ENCODE results near the gene SNRPN.
"Not testable (repeated sequence)": the region's sequence is repeated elsewhere in the genome, so short reads cannot be mapped to it uniquely, and the experiment has no call there.

Gene SNRPN

DNA sequence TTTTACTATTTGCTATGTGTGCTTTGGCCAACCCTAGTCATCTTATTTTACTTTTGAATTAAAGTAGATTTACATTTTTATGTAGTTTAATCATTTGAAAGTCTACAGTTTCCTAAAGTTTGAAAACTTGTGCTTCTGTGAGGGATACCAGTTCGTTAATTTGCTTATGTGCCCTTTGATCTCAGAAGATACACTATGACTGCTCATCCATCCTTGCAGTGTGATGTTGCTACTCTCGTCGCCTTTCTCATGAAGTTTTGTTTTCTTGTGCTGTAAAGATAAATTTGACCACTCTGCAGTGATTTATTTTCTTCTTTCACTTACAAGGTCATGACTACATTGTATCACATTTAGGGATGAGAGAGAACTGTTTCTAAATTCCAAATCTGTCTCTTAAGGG, 16.3 kb downstream of the SNRPN start:
- no peak for DNase-seq (ENCODE audit: low read depth in 3 of 3)

DNA sequence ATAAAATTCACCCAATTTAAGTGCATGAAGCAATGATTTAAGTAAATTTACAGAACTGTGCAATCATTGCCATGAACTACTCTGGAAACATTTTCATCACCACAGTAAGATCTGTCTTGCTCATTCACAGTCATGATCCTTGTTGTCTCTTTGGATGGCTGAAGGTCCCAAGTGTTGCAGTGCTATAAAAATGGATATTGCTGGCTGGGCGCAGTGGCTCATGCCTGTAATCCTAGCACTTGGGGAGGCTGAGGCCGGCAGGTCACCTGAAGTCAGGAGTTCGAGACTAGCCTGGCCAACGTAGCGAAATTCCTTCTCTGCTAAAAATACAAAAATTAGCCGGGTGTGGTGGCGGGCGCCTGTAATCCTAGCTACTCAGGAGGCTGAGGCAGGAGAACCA, 17.0 kb downstream of the SNRPN start:
- no peak for DNase-seq (ENCODE audit: low read depth in 3 of 3)

GRCh38 chr15:24972707-24973106, 17.9 kb downstream of the SNRPN start:
- not testable (repeated sequence) for DNase-seq (ENCODE audit: low read depth in 3 of 3)

DNA sequence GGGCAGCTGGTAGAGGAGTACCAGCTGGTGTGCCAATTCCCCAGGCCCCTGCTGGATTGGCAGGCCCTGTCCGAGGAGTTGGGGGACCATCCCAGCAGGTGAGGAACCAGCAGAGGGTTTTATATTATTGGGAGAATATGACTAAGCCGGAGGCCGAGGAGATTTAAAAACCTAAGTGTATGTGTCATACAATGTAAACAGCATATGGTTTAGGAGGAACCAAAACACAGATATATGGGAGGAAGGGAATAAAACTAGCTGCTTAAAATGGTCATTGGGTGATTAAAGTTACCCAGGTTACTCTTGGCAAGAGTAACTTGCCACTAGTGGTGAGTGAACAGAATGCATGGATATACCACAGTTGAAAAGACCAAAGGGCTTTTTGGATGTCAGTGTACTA, 22.1 kb downstream of the SNRPN start:
- no peak for DNase-seq (ENCODE audit: low read depth in 3 of 3)

GRCh38 chr15:24977686-24978085, 22.9 kb downstream of the SNRPN start:
- DNase-seq (ENCODE audit: low read depth in 3 of 3): no peak

DNA sequence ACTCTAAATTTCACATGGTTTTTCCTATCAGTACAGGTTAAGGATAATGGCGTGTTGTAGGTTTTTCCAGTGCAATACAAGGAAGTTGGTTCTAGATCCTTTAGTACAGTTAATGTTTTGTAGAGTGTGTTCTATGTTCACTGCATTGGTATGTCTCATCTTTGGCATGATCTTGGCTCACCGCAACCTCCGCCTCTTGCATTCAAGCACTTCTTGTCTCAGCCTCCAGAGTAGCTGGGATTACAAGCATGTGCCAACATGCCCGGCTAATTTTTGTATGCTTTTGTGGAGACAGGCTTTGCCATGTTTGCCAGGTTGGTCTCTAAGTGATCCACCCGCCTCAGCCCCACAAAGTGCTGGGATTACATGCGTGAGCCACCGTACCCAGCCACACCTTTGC, 30.4 kb downstream of the SNRPN start:
- no peak for DNase-seq (ENCODE audit: low read depth in 3 of 3)

GRCh38 chr15:24986653-24987052, 31.9 kb downstream of the SNRPN start:
- DNase-seq (ENCODE audit: low read depth in 3 of 3): no peak

- DNase-seq (ENCODE audit: low read depth in 3 of 3): no peak
These were observed 64.6 kb downstream of the SNRPN start for GRCh38 chr15:25019434-25019833.

GRCh38 chr15:25022233-25022632, 67.4 kb downstream of the SNRPN start:
- DNase-seq (ENCODE audit: low read depth in 3 of 3): no peak

All from stimulated activated CD4-positive, alpha-beta T cell treated with anti-CD3 and anti-CD28 coated beads, TNF-alpha, amount 100 ng/mL, for 48 hours (primary cell).